Measurements from ENCODE around the gene BBC3. TPM values are rescaled to one million over a fixed set of nuclear protein-coding genes. Genes with fewer than 3 reads are reported as not detected.
A peak's percentile ranks its signal among the peaks of the same experiment; 100 is the strongest.

The BBC3 gene
- total and polyA plus RNA-seq, 2 of the 4 experiments (the other 2 are of a cell fraction), result 1.6 to 6.5 TPM

DNA sequence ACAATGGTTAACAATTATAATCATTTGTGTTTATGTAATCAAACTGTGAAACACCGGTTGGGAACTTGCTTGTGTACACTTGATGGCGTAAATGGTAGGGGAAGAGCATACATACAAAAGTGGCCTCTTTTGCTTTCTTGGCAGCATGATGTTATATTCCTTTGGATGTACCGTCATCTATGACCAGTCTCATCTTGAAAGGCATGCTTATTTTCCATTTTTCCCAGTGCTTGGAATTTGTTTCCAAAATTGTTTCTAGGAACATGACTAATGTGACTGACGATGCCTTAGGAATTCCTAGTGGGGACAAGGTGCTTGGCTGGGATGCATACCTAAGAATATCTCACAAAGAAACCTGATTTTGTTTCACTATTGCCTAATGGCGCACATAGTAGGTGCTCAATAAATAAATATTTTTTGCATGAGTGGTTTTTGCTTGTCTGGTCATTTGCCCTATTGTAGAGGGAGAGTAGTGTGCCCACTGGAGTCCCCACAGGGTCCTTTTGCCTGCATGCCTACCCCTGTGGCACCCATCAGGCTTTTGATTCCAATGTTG is 54.9 kb downstream of the BBC3 start:
- H4K8ac ChIP-seq (ENCODE audit: low read depth in 2 of 2, low read length in 2 of 2), result peak overlapping the region in 1 of 2 experiments; percentile 17; a peak in 1 of 4 replicates
- H2AK5ac ChIP-seq (ENCODE audit: low read depth, low read length), result no peak overlapping the region
- WGBS, 2 experiments (ENCODE audit: extremely low coverage in 2 of 2, insufficient read length in 1 of 2), result 0% methylated on average over 1 of the region's 5 CpGs; no CpG with 5 or more reads in 1 of the 2 experiments
- ATAC-seq (ENCODE audit: low read depth) (peak; percentile 71), DNase-seq (peak; percentile 97)
- H2BK5ac ChIP-seq (ENCODE audit: low read depth, low read length, poor library complexity, severe bottlenecking), result peak overlapping the region; percentile 69
- peaks cover 10% of the 10 kb centered on the region for H3K4me1 ChIP-seq (ENCODE audit: control insufficient read depth, insufficient read depth, low read length)
- dilution Hi-C loops (cut with HindIII; ENCODE audit: low sequenced_read_pairs, unreplicated experiment) (no loop called here), intact Hi-C loops (cut with micrococcal nuclease) (no loop called here), in situ Hi-C loops (cut with MboI; ENCODE audit: low sequenced_read_pairs) (no loop called here)
- POLR2A ChIA-PET (ENCODE audit: unreplicated experiment), result no interaction called here
- no peak overlapping the region for H3K27ac ChIP-seq (ENCODE audit: insufficient read depth, low read length)
- H2BK15ac ChIP-seq (ENCODE audit: low read depth, low read length), result no peak overlapping the region
- no peak overlapping the region for H2BK20ac ChIP-seq (ENCODE audit: low read depth, low read length)
- 0 out of 2 replicates have a peak overlapping the region, but pooled peaks have one; percentile 7 for H3K23ac ChIP-seq (ENCODE audit: low read depth, low read length)
- CTCF ChIA-PET, result no interaction called here
- peaks cover 15% of the 10 kb centered on the region for H3K9me1 ChIP-seq (ENCODE audit: insufficient read depth, low read length)
- no peak overlapping the region for H3K18ac ChIP-seq (ENCODE audit: low read depth, low read length)
- TF ChIP-seq MAFK (IDR thresholded peaks at IDR 0.05; ENCODE audit: low read depth, low read length), result 0 out of 2 replicates have a peak, but pooled peaks have one; percentile 0
- TF ChIP-seq RCOR1 (IDR thresholded peaks at IDR 0.05; ENCODE audit: insufficient replicate concordance, low read length), result peak; percentile 81
- TF ChIP-seq CEBPB (IDR thresholded peaks at IDR 0.05; ENCODE audit: low read depth, low read length), result peak; percentile 16; the same call in 1 of the 2 replicates
- TF ChIP-seq, protein P1, sequence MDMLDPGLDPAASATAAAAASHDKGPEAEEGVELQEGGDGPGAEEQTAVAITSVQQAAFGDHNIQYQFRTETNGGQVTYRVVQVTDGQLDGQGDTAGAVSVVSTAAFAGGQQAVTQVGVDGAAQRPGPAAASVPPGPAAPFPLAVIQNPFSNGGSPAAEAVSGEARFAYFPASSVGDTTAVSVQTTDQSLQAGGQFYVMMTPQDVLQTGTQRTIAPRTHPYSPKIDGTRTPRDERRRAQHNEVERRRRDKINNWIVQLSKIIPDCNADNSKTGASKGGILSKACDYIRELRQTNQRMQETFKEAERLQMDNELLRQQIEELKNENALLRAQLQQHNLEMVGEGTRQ (IDR thresholded peaks at IDR 0.05; ENCODE audit: low read depth, low read length), result no peak
- TF ChIP-seq, protein P2, sequence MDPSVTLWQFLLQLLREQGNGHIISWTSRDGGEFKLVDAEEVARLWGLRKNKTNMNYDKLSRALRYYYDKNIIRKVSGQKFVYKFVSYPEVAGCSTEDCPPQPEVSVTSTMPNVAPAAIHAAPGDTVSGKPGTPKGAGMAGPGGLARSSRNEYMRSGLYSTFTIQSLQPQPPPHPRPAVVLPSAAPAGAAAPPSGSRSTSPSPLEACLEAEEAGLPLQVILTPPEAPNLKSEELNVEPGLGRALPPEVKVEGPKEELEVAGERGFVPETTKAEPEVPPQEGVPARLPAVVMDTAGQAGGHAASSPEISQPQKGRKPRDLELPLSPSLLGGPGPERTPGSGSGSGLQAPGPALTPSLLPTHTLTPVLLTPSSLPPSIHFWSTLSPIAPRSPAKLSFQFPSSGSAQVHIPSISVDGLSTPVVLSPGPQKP (IDR thresholded peaks at IDR 0.05; ENCODE audit: borderline replicate concordance, low read depth, low read length), result no peak
- no peak for TF ChIP-seq MXI1 (IDR thresholded peaks at IDR 0.05; ENCODE audit: borderline replicate concordance, low read depth, low read length)
- TF ChIP-seq SMC3 (IDR thresholded peaks at IDR 0.05; ENCODE audit: low read depth, low read length), result 0 out of 2 replicates have a peak, but pooled peaks have one; percentile 7
- TF ChIP-seq RAD21 (IDR thresholded peaks at IDR 0.05; ENCODE audit: low read length), result no peak
- no peak for TF ChIP-seq NFE2L2 (IDR thresholded peaks at IDR 0.05; ENCODE audit: low read depth, low read length)
- TF ChIP-seq FOS (IDR thresholded peaks at IDR 0.05; ENCODE audit: low read depth, low read length), result peak; percentile 47; the same call in 1 of the 2 replicates
- TF ChIP-seq, protein P3, sequence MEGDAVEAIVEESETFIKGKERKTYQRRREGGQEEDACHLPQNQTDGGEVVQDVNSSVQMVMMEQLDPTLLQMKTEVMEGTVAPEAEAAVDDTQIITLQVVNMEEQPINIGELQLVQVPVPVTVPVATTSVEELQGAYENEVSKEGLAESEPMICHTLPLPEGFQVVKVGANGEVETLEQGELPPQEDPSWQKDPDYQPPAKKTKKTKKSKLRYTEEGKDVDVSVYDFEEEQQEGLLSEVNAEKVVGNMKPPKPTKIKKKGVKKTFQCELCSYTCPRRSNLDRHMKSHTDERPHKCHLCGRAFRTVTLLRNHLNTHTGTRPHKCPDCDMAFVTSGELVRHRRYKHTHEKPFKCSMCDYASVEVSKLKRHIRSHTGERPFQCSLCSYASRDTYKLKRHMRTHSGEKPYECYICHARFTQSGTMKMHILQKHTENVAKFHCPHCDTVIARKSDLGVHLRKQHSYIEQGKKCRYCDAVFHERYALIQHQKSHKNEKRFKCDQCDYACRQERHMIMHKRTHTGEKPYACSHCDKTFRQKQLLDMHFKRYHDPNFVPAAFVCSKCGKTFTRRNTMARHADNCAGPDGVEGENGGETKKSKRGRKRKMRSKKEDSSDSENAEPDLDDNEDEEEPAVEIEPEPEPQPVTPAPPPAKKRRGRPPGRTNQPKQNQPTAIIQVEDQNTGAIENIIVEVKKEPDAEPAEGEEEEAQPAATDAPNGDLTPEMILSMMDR (conservative IDR thresholded peaks at IDR 0.05; ENCODE audit: low read depth, low read length), result no peak
- no peak for TF ChIP-seq CHD1 (IDR thresholded peaks at IDR 0.05; ENCODE audit: low read depth, low read length)
- no peak for TF ChIP-seq RFX5 (IDR thresholded peaks at IDR 0.05; ENCODE audit: low read depth, low read length)
- TF ChIP-seq MAZ (IDR thresholded peaks at IDR 0.05; ENCODE audit: borderline replicate concordance, low read depth, low read length), result no peak
- 0 out of 2 replicates have a peak, but pooled peaks have one; percentile 23 for TF ChIP-seq BHLHE40 (IDR thresholded peaks at IDR 0.05; ENCODE audit: low read depth, low read length)
- peak overlapping the region; percentile 45; the same call in 1 of the 2 replicates for H3K4me2 ChIP-seq (ENCODE audit: low read depth, low read length)
- peak overlapping the region; percentile 14; the same call in 1 of the 2 replicates for H3K4ac ChIP-seq (ENCODE audit: low read depth, low read length)
- H3K14ac ChIP-seq (replicated peaks; ENCODE audit: low read depth, low read length), result 0 out of 2 replicates have a peak overlapping the region, but pooled peaks have one; percentile 20
- no peak overlapping the region for H2AFZ ChIP-seq (replicated peaks; ENCODE audit: low read length, poor library complexity)
- H4K91ac ChIP-seq (ENCODE audit: insufficient read depth, low read depth, low read length), result no peak overlapping the region
- no peak overlapping the region for H2AK9ac ChIP-seq (replicated peaks; ENCODE audit: low read depth, low read length, poor library complexity)
- H3K9ac ChIP-seq (ENCODE audit: low read depth, low read length), result no peak overlapping the region
- H3K27me3 ChIP-seq (ENCODE audit: control insufficient read depth, insufficient read depth, low read length), result no peaks in the 10 kb centered on the region
- no peak overlapping the region for H3K56ac ChIP-seq (ENCODE audit: extremely low read depth, insufficient read depth, low read length)
- no peak overlapping the region for H3K4me3 ChIP-seq (ENCODE audit: insufficient read depth, low read depth, low read length)
- peaks cover 20% of the 10 kb centered on the region for H3K36me3 ChIP-seq (ENCODE audit: control insufficient read depth, insufficient read depth, low read length)
- H3K79me1 ChIP-seq (ENCODE audit: low read depth in 1 of 2, low read length in 2 of 2), result peaks cover 33 to 67% of the 10 kb centered on the region in 2 experiments
- no peaks in the 10 kb centered on the region for H3K9me3 ChIP-seq (ENCODE audit: control insufficient read depth, insufficient read depth, low read length)
- H4K20me1 ChIP-seq (ENCODE audit: insufficient read depth, low read length), result peaks cover 33% of the 10 kb centered on the region
- no peak overlapping the region for H4K5ac ChIP-seq (ENCODE audit: low read depth, low read length)
- no peak overlapping the region for H2BK120ac ChIP-seq (ENCODE audit: low read depth, low read length)
- no TSS peak for BruUV-seq (replicated peaks)
